Fibroblast of villous mesenchyme (primary cell): Measurements from ENCODE around the gene MSANTD2. TPM values are rescaled to one million over a fixed set of nuclear protein-coding genes. Genes with fewer than 3 reads are reported as not detected.

ENCODE experiments used
- DNase-seq: peaks from one replicate; pipeline ENCODE4 v3.0.0-alpha.2; 2010; ENCODE audit warnings: low read depth
- H3K4me3 ChIP-seq: 2 replicates; pipeline ENCODE4 v1.5.1; 2011; ENCODE audit warnings: low read depth, mild to moderate bottlenecking, low read length
- CTCF ChIP-seq: IDR thresholded peaks from 2 replicates; pipeline ENCODE4 v1.5.1; 2012; ENCODE audit warnings: low read depth, mild to moderate bottlenecking, low read length; ENCODE audit not compliant: insufficient read depth
- total RNA-seq: library from RNA; depleted of rRNA; stranded (reverse); fragments of >200 nt; gene quantifications from 2 replicates; pipeline ENCODE4 v1.2.3, GENCODE V29; 2012

MSANTD2 gene
- total RNA-seq, 1 donor = 11.2 TPM

DNA sequence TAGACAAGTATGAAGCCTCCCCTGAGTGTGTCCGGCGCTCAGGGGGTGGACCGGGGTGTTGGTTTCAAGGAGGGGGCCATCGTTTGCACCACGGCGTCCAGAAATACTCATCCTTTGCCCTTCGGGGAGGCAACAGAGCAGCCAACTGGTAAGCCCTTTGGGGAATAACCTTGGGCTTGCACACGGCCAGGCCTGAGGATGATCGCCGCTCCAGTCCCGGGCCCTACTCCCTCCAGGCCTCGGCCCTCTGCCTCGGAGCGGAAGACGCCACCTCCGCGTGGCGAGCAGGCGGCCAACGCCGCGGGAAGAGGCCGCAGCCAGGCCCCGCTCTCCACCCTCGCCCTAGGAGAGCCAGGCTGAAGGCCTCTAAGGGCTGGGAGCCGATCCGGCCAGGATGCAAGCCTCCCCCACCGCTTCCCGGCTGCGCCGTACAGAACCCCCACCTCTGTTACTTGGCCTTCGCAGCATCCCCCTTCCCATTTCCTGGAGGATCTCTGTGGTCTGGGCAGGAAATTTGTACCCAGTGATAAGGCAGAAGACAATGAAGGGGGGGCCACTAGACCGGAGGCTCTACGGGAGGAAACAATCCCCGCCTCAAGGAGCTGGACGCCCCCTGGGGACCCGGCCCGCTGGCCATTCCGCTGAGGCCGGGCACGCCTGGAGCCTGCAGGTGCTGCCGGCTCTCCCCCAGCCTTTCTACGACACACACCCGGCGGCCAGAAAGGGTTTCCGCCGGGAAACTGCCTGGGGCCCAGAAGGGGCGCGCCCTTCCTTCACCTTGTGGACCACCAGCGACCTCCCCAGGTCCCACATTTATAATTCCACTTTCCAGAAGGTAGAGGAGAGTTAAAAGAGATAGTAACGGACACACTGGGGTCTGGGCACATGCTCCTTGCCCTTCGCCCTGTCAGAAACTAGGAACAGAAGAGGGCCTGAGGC is 40.7 kb downstream of the MSANTD2 start:
- no peak for DNase-seq
- no peak for TF ChIP-seq CTCF
- peak overlapping the region; percentile 53 for H3K4me3 ChIP-seq

GRCh38 chr11:124758355-124759265 is 41.6 kb downstream of the MSANTD2 start:
- TF ChIP-seq CTCF = peak; percentile 78
- H3K4me3 ChIP-seq = peak overlapping the region; percentile 53
- peak; percentile 73 for DNase-seq

- TF ChIP-seq CTCF = no peak
- DNase-seq = no peak
- no peak overlapping the region for H3K4me3 ChIP-seq
These were observed 42.9 kb downstream of the MSANTD2 start for GRCh38 chr11:124757320-124757719.

- no peak for DNase-seq
- TF ChIP-seq CTCF = no peak
- no peak overlapping the region for H3K4me3 ChIP-seq
These were observed 43.4 kb downstream of the MSANTD2 start for GRCh38 chr11:124756753-124757227.

- no peak overlapping the region for H3K4me3 ChIP-seq
- DNase-seq = no peak
- no peak for TF ChIP-seq CTCF
These were observed 44.0 kb downstream of the MSANTD2 start for GRCh38 chr11:124756033-124756752.

GRCh38 chr11:124754710-124755109 is 45.5 kb downstream of the MSANTD2 start:
- no peak for TF ChIP-seq CTCF
- H3K4me3 ChIP-seq = no peak overlapping the region
- no peak for DNase-seq
